ENCODE results near the gene SLC7A6OS.

The SLC7A6OS gene

GRCh38 chr16:68310774-68311511, at the start of gene SLC7A6OS, which contains the start of gene PRMT7:
SLC7A6OS (minus strand) TSS chr16:68310946; CDS start chr16:68310926, 20 bp downstream.
PRMT7 (plus strand) TSS chr16:68311019; CDS start chr16:68315980, 4,961 bp downstream.
- DNase-seq = peak; percentile 83 to 89

GRCh38 chr16:68359398-68360191, 48.8 kb upstream of the SLC7A6OS start:
- DNase-seq = no peak

GRCh38 chr16:68358951-68359350, 48.2 kb upstream of the SLC7A6OS start:
- no peak for DNase-seq

DNA sequence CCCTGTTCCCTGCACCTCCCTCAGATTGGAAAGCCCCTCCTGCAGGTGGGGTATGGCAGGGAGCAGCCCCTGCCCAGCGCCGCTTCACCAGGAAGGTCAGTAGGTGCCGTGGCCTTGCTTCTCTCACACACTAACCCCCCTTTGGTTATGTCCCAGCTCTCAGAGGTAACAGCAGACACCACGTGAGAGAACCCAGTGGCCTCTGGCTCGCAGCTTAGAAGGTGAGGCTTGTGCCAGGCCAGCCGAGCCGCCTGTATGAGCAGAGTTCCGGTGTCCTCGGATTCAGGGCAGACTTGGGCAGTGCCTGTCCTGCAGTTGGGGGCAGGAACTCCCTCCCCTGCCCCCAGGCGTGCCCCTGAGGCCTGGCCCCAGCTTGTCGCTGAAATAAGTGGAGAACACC, 47.2 kb upstream of the SLC7A6OS start:
- no peak for DNase-seq

GRCh38 chr16:68357521-68357922, 46.8 kb upstream of the SLC7A6OS start:
- DNase-seq = no peak

GRCh38 chr16:68356919-68357286, 46.2 kb upstream of the SLC7A6OS start:
- DNase-seq = no peak

DNA sequence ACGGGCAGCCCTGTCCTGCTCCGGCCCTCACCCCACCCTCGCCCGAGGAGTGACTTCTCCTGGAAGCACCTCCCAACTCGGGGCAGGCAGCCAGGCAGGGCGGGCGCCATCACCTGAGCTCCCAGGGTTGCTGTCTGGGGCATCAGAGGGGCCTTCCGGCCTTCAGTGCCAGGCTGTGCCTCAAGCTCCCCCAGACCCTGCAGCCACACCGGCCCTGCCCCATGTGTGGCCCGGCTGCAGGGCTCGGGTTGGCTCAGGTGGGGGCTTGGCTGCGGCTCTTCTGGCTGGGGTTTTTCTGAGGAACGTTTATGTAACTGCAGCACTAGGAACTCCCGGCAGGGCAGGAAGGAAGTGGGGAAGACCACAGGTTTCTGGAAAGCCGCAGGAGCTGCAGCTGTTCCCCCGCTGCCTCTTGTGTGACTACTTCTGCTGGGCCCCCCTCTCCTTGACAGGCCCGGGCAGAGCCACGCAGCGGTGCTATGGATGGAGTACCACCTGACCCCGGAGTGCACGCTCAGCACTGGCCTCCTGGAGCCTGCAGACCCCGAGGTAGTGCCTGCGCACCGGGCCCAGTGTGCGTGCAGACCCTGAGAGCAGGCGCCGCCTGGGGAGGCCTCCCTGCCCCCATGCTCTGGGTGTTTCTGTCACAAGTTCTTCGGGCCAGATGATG, 45.6 kb upstream of the SLC7A6OS start:
- peak; percentile 35 to 48 for DNase-seq

GRCh38 chr16:68355447-68356248, 44.9 kb upstream of the SLC7A6OS start:
- DNase-seq = no peak

- no peak for DNase-seq
Observed at GRCh38 chr16:68354816-68355215, 44.1 kb upstream of the SLC7A6OS start.

GRCh38 chr16:68353366-68353765, 42.6 kb upstream of the SLC7A6OS start:
- DNase-seq = no peak

GRCh38 chr16:68351991-68352431, 41.3 kb upstream of the SLC7A6OS start:
- DNase-seq = no peak

DNA sequence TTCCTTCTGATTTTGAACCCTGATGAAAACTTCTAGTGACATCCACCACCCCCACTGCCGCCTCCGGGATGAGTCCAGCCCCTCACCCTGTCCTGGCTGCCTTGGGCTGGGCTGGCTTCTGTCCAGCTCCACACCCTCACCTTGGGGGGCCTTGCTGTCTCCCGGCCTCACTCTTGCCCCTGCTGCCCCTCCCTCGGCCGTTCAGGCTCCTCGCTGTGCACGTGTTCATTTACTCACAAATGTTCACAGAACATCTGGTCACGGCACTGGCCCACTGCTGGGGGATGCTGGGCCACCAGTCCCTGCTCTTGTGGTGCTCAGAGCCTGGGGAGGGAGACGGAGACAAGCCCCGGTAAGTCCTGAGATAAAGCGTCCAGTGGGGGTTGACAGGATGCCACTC, 40.7 kb upstream of the SLC7A6OS start:
- no peak for DNase-seq

- DNase-seq = no peak
Observed at GRCh38 chr16:68350813-68351350, 40.1 kb upstream of the SLC7A6OS start.

DNA sequence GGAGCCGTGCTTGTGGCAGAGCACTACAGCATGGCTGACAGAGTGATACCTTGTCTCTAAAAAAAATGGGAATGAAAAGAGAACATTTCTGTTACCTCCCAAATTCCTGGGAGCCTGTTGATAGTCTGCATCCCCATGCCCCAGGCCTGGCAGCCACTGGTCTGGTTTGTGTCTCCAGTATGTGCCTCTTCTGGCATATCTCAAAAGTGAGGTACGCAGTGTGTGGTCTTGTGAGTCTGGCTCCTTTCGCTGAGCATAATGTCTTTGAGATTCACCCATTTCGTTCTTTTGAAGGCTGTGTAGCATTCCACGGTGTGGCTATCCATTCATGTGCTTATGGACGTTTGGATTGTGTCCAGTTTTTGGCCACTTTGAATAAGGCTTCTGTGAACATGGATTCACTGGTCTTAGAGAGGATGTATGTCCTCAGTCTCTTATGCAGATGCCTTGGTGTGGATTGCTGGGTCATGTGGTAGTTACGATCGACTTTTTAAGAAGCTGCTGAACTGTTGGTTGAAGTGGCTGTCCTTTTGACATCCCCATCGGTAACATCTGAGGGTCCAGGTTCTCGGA, 39.2 kb upstream of the SLC7A6OS start:
- no peak for DNase-seq

DNA sequence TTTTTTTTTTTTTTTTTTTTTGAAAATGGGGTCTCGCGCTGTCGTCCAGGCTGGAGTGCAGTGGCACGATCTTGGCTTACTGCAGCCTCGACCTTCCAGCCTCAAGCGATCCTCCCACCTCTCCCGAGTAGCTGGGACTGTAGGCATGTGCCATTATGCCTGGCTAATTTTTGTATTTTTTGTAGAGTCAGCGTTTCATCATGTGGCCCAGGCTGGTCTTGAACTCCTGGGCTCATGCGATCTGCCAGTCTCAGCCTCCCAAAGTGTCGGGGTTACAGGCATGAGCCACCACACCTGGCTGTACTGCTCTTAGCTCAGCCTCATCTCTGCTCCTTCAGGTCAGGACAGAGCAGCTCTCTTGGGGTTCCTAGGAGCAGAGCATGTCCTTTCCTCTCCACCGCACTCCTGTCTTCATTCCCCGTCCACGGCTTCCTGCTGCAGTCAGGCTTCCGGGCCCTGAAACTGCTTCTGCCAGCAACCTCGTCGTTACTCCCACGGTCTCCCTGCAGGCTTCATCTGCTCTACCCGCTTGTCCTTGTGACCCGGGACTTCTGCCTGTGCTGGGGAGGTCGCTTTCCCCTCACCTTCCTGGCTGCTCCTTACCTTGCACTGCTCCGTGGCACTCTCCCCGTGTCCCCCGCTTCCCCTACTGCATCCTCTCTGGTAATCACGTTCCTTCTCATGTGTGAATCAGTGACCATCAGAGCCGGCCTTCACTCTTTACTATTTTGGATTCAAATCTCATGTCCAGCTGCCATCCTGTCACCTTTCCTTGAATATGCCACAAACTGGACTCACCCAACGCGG, 38.1 kb upstream of the SLC7A6OS start:
- no peak for DNase-seq

- no peak for DNase-seq
Observed at GRCh38 chr16:68347605-68348004, 36.9 kb upstream of the SLC7A6OS start.

- no peak for DNase-seq
Observed at GRCh38 chr16:68346892-68347480, 36.2 kb upstream of the SLC7A6OS start.

DNA sequence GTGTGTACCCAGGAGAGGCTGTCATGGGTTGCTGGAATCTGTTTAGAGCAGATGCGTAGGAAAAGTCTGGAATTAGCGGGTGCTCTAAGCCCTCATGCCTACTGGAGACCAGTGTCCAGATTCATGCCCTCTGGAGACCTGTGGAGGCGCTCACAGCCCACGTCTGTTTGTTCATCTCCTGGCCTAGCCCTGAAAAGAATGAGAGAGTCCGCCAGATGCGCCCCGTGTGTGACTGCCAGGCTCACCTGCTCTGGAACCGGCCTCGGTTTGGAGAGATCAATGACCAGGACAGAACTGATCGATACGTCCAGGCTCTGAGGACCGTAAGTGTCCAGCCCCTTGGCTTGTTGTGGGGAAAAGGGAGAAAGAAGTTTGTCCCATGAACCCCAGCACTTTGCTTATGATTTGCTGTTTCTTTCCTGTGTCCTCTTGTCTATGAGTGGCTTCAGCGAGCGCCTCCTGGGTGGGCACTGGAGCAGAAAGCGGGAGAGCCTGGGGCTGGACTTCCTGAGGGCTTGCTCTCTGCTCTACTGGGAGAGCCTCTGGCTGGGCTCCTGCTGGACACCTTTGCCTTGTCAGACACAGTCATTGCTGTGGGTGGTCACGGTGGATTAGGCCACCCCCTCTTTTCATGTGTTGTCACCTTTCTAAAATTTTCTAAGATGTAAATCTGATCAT, 35.4 kb upstream of the SLC7A6OS start:
- no peak for DNase-seq

GRCh38 chr16:68345351-68345810, 34.6 kb upstream of the SLC7A6OS start:
- no peak for DNase-seq

GRCh38 chr16:68344252-68344651, 33.5 kb upstream of the SLC7A6OS start:
- no peak for DNase-seq

Data from stimulated activated CD4-positive, alpha-beta T cell treated with anti-CD3 and anti-CD28 coated beads, Interleukin-2, amount 100 ng/mL, for 48 hours (primary cell).